Stimulated activated CD4-positive, alpha-beta T cell treated with anti-CD3 and anti-CD28 coated beads, Interleukin-4, amount 100 ng/mL, for 48 hours (primary cell): ENCODE results near the gene RAB1B.
A peak's percentile ranks its signal among the peaks of the same experiment; 100 is the strongest.
"Not testable (repeated sequence)": the region's sequence is repeated elsewhere in the genome, so short reads cannot be mapped to it uniquely, and the experiment has no call there.

Source experiments
- DNase-seq, 2 donors: peaks; one replicate each; pipeline ENCODE4 v3.0.0-alpha.2; 2020; ENCODE audit warnings: low read depth in 2 of 2

RAB1B gene

GRCh38 chr11:66267379-66268243 is 828 bp upstream of the RAB1B start:
- peak; percentile 85 to 88 for DNase-seq

- no peak for DNase-seq
Observed at GRCh38 chr11:66268952-66269905, 790 bp downstream of the RAB1B start.

DNA sequence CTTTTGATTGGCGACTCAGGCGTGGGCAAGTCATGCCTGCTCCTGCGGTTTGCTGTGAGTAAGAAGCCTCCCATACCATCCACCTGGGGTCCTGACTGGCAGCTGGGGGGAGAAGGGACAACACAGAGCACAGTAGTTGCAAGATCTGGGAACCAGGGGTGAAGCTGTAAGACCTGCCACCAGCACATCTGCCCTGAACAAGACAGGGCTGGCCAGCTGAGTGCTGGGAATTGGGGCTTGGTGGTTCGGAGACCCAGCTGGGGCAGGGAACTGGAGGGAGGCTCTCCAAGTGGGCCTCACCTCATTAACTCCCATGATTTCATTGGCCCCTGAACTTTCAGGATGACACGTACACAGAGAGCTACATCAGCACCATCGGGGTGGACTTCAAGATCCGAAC is 3.4 kb downstream of the RAB1B start:
- no peak for DNase-seq

- DNase-seq = no peak
Observed at GRCh38 chr11:66272596-66272995, 4.2 kb downstream of the RAB1B start.

- DNase-seq = no peak
Observed at GRCh38 chr11:66274219-66274618, 5.8 kb downstream of the RAB1B start.

GRCh38 chr11:66275396-66275795 is 7.0 kb downstream of the RAB1B start:
- DNase-seq = no peak

GRCh38 chr11:66275984-66276612 is 7.7 kb downstream of the RAB1B start:
- no peak for DNase-seq

GRCh38 chr11:66276619-66277018 is 8.2 kb downstream of the RAB1B start:
- not testable (repeated sequence) for DNase-seq

DNA sequence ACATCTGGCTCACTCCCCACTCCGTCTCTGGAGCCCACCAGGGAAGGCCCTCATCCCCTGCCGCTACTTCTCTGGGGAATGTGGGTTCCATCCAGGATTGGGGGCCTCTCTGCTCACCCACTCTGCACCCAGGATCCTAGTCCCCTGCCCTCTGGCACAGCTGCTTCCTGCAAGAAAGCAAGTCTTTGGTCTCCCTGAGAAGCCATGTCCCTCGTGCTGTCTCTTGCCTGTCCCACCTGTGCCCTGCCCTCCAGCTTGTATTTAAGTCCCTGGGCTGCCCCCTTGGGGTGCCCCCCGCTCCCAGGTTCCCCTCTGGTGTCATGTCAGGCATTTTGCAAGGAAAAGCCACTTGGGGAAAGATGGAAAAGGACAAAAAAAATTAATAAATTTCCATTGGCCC is 8.6 kb downstream of the RAB1B start:
- not testable (repeated sequence) for DNase-seq

- DNase-seq = no peak
Observed at GRCh38 chr11:66277471-66278362, 9.3 kb downstream of the RAB1B start, which contains the start of gene CNIH2. Gene CNIH2 (plus strand): TSS chr11:66278175. CDS start chr11:66278457, 282 bp downstream.

DNA sequence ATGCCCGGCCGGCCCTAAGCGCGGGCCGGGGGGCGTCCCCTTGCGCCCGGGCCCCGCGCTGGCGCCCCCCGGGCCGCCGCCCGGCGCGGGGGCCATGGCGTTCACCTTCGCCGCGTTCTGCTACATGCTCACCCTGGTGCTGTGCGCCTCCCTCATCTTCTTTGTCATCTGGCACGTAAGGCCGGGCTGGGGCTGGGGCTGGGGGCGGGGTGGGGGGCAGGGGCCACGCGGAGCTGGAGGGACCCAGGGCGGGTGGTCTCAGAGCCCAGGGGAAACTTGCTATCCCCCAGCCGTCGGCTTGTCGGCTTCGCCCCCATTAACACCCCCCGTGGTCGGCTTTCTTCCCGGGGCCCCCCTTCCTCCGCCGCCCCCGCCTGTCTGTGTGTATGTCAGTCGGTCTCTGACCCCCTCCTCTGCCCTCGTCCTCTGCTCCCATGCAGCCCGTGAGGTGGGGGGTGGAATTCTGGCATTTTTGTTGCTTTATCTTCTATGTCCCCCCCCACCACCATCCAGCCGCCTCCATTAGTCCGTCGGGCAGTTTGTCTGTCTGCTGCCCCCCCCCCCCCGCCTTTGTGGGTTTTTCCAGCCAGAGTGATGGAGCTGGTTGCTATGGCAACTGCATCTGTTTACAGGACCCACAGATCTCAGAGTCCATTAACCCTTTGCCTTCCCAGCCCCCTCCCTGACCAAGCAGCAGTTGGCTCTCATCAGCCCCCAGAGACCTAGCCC is 10.1 kb downstream of the RAB1B start:
- no peak for DNase-seq

DNA sequence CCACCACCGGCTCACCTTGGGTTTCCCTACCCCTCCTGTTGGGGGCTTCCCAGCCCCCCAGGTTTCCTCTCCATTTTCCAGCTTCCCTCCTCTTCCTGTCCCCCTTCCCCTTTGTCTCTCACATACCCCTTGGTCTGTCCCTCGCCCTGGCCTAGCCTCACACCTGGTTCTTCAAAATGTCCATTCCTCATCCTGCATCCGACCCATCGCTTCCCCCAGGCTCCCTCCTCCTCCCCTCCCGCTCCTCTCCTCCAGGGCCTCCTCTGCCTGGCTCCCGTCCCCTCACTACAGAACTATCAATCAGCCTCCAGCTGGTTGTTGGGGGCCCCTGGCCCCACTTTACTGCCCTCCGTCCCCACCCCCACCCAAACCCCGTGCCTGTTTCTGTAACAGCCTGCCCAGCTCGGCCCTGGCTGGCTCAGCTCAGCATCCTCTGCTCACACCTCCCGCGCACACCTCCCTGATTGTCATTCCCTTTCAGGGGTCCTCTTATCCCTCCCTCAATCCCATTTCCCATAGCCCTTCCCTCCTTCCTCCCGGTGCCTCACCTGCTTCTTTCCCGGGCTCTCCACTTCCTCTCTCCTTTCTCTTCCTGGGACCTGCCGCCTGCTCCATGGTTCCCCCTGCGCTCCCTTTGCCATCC is 10.8 kb downstream of the RAB1B start:
- DNase-seq = no peak

GRCh38 chr11:66280428-66280827 is 12.0 kb downstream of the RAB1B start:
- DNase-seq = no peak

DNA sequence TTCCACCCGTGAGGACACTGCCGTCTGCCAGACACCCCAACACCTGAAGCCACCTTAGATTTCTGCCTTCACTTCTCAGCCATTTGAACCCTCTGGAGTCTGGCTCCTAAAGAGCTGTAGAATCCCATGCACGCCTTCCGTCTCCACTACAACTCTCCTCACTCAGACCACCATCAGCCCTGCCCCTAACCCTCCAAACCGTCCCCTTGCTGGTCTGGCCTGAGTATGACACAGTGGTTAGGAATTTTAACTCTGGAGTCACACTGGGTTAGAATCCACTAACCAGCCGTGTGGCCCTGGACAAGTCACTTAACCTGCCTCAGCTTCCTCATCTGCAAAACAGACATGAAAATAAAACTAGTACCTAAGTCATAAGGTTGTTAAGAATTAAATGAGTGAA is 12.6 kb downstream of the RAB1B start:
- DNase-seq = no peak

- no peak for DNase-seq
Observed at GRCh38 chr11:66281776-66282467, 13.5 kb downstream of the RAB1B start.

- peak; percentile 99 to 100 for DNase-seq
Observed at GRCh38 chr11:66282468-66283455, 14.3 kb downstream of the RAB1B start.

DNA sequence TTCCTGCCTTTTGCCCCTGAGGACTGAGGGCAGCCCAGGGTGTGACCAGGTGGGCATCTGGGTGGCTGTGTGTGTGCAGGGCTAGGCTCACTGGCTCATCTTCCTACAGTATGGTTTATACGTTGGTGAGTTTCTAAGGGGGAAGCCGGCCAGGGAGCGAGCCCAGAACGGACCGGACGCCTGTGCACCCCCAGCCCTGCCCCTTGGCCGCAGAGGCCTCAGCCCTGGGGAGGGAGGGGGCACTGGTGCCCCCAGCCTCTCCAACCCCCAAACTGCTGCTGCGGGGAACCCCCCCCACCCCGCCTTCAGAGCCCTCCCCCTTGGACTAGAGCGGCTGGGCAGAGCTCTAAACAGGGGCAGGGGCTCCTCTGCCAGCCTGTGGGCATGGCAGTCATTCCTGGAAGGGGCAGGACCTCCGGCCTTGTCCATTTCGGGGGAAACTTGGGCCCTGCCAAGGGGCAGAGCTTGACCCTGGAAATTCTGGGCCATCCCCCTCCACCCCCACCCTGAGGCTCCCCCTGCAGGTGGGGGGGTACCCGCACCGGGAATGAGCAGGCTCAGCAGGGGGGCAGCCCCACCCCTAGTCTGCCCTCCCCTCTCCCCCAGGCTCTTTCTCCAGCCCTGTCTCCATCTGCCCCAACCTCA is 15.1 kb downstream of the RAB1B start:
- no peak for DNase-seq
